Upper lobe of left lung (tissue), 6 donors: ENCODE data around the gene CALHM4. TPM values are rescaled to one million over a fixed set of nuclear protein-coding genes. Genes with fewer than 3 reads are reported as not detected.
A peak's percentile ranks its signal among the peaks of the same experiment; 100 is the strongest.

ENCODE experiments used
- ATAC-seq, 2 donors: fragments of 200-7000 bp; cut with Tn5 transposase; one replicate each; pipeline ENCODE4 v1.9.1; 2022; ENCODE audit warnings: mild to moderate bottlenecking in 2 of 2, moderate library complexity in 2 of 2; ENCODE audit not compliant: low FRiP score in 2 of 2
- DNase-seq, 2 donors: peaks; one replicate each; pipeline ENCODE4 v3.0.0-alpha.2; 2019 to 2020
- H3K27ac ChIP-seq, 4 donors: fragments of 200-600 bp; sonication (generic); one replicate each; pipeline ENCODE4 v1.5.1; 2016 to 2019
- H3K27me3 ChIP-seq, 4 donors: fragments of 200-600 bp; sonication (generic); one replicate each; pipeline ENCODE4 v1.5.1; 2017 to 2019
- H3K36me3 ChIP-seq, 4 donors: fragments of 200-600 bp; sonication (generic); one replicate each; pipeline ENCODE4 v1.5.1; 2016 to 2019
- H3K4me1 ChIP-seq, 4 donors: fragments of 200-600 bp; sonication (generic); one replicate each; pipeline ENCODE4 v1.5.1; 2018 to 2019
- H3K4me3 ChIP-seq, 4 donors: fragments of 200-600 bp; sonication (generic); one replicate each; pipeline ENCODE4 v1.5.1; 2017 to 2019; ENCODE audit warnings: mild to moderate bottlenecking in 2 of 4, moderate library complexity in 1 of 4
- H3K9me3 ChIP-seq, 4 donors: fragments of 200-600 bp; sonication (generic); one replicate each; pipeline ENCODE4 v1.5.1; 2018 to 2019
- EP300 ChIP-seq, 4 donors: sonication (generic); formaldehyde crosslinking; IDR thresholded peaks; one replicate each; pipeline ENCODE4 v1.5.1; 2017; ENCODE audit warnings: antibody characterized with exemption in 4 of 4, control low read depth in 2 of 4
- POLR2A ChIP-seq, 4 donors: fragments of 450-650 bp; IDR thresholded peaks; one replicate each; pipeline ENCODE4 v1.5.1; 2016 to 2017; ENCODE audit warnings: antibody characterized with exemption in 4 of 4, mild to moderate bottlenecking in 2 of 4
- POLR2AphosphoS5 ChIP-seq, 2 donors: sonication (generic); formaldehyde crosslinking; IDR thresholded peaks; one replicate each; pipeline ENCODE4 v1.5.1; 2017; ENCODE audit warnings: antibody characterized with exemption in 2 of 2
- WGBS, 2 donors: methylation state at CpG; one replicate each; pipeline ENCODE4 v1.1.5; 2017 to 2018; 5-methylcytosine and 5-hydroxymethylcytosine counted together
- total RNA-seq, 6 donors: library from RNA; depleted of rRNA in 4 of 6; stranded (reverse); fragments of >200 nt in 4 of 6; gene quantifications; one replicate each; pipeline versions ENCODE4 v1.1.0 to v1.2.1, GENCODE V29; 2016 to 2021
- TF ChIP-seq, protein P1 (sequence below), 6 experiments: fragments of 450-650 bp in 4 of 6; fragments of 200-600 bp in 2 of 6; sonication (generic) in 2 of 6; IDR thresholded peaks; one replicate each; pipeline ENCODE4 v1.5.1; 2016 to 2019; ENCODE audit warnings: antibody characterized with exemption in 6 of 6
- donor health status: DM: no; HTN: no; CAD: no; lungs with moderate emphysema.
- donor health status: DM: no; HTN: yes; CAD: no; lungs with severe emphysema.

The CALHM4 gene, protein sequence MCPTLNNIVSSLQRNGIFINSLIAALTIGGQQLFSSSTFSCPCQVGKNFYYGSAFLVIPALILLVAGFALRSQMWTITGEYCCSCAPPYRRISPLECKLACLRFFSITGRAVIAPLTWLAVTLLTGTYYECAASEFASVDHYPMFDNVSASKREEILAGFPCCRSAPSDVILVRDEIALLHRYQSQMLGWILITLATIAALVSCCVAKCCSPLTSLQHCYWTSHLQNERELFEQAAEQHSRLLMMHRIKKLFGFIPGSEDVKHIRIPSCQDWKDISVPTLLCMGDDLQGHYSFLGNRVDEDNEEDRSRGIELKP
- not detected for total RNA-seq

- no peaks in the 10 kb centered on the region for H3K9me3 ChIP-seq
- ATAC-seq = no peak
- TF ChIP-seq POLR2AphosphoS5 (IDR thresholded peaks at IDR 0.05) = no peak
- TF ChIP-seq POLR2A (IDR thresholded peaks at IDR 0.05) = no peak
- TF ChIP-seq EP300 (IDR thresholded peaks at IDR 0.05) = no peak
- TF ChIP-seq, protein P1, sequence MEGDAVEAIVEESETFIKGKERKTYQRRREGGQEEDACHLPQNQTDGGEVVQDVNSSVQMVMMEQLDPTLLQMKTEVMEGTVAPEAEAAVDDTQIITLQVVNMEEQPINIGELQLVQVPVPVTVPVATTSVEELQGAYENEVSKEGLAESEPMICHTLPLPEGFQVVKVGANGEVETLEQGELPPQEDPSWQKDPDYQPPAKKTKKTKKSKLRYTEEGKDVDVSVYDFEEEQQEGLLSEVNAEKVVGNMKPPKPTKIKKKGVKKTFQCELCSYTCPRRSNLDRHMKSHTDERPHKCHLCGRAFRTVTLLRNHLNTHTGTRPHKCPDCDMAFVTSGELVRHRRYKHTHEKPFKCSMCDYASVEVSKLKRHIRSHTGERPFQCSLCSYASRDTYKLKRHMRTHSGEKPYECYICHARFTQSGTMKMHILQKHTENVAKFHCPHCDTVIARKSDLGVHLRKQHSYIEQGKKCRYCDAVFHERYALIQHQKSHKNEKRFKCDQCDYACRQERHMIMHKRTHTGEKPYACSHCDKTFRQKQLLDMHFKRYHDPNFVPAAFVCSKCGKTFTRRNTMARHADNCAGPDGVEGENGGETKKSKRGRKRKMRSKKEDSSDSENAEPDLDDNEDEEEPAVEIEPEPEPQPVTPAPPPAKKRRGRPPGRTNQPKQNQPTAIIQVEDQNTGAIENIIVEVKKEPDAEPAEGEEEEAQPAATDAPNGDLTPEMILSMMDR (IDR thresholded peaks at IDR 0.05) = no peak
- no peak within 1 kb of the TSS for H3K4me3 ChIP-seq
- H3K36me3 ChIP-seq = no peaks in the 10 kb centered on the region
- DNase-seq = no peak
- peaks cover 0 to 7% (median 3%) of the 10 kb centered on the region in 4 donors for H3K4me1 ChIP-seq
- H3K27me3 ChIP-seq = no peaks in the 10 kb centered on the region
- no peak within 1 kb of the TSS for H3K27ac ChIP-seq
Measured at GRCh38 chr6:116553451-116553850, at the start of gene CALHM4. CALHM4 (plus strand) TSS chr6:116553751; CDS start chr6:116553794, 43 bp downstream.

- H3K9me3 ChIP-seq = no peaks in the 10 kb centered on the region
- DNase-seq (no peak), ATAC-seq (no peak)
- H3K27me3 ChIP-seq = no peaks in the 10 kb centered on the region
- TF ChIP-seq EP300 (IDR thresholded peaks at IDR 0.05) (no peak), POLR2AphosphoS5 (IDR thresholded peaks at IDR 0.05) (no peak), POLR2A (IDR thresholded peaks at IDR 0.05) (no peak)
- TF ChIP-seq, protein P1 (IDR thresholded peaks at IDR 0.05) = no peak
- 83 to 88% methylated on average over 3 of the region's 3 CpGs for WGBS, 2 donors
- no peaks in the 10 kb centered on the region for H3K36me3 ChIP-seq
- no peak overlapping the region for H3K4me3 ChIP-seq
- H3K4me1 ChIP-seq = no peaks in the 10 kb centered on the region
- no peak overlapping the region for H3K27ac ChIP-seq
Measured at GRCh38 chr6:116507324-116507723, 46.2 kb upstream of the CALHM4 start.

DNA sequence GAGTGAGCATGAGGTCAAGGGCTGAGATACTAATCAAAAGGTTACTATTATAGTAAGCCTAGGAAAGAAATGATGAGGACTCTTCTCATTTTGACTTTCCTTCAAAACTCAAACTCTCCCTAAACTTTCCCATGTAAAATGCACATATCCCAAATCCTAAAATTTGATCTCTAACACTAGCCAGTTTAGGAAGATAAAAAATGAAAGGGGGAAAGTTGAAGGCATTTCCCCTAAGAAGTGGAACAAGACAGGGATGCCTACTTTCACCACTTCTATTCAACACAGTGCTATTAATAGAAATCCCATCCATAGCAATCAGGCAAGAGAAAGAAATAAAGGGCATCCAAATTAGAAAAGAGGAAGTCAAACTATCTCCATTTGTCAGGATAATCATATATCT, 45.0 kb upstream of the CALHM4 start:
- Histone ChIP-seq H3K27me3 (no peaks in the 10 kb centered on the region), H3K27ac (no peak overlapping the region), H3K4me3 (no peak overlapping the region), H3K9me3 (no peaks in the 10 kb centered on the region), H3K4me1 (peaks cover under 1 to 10% (median 4%) of the 10 kb centered on the region in 4 donors), H3K36me3 (no peaks in the 10 kb centered on the region)
- DNase-seq = no peak
- TF ChIP-seq POLR2A (IDR thresholded peaks at IDR 0.05) (no peak), EP300 (IDR thresholded peaks at IDR 0.05) (no peak), POLR2AphosphoS5 (IDR thresholded peaks at IDR 0.05) (no peak)
- TF ChIP-seq, protein P1 (IDR thresholded peaks at IDR 0.05) = no peak
- no peak for ATAC-seq

DNA sequence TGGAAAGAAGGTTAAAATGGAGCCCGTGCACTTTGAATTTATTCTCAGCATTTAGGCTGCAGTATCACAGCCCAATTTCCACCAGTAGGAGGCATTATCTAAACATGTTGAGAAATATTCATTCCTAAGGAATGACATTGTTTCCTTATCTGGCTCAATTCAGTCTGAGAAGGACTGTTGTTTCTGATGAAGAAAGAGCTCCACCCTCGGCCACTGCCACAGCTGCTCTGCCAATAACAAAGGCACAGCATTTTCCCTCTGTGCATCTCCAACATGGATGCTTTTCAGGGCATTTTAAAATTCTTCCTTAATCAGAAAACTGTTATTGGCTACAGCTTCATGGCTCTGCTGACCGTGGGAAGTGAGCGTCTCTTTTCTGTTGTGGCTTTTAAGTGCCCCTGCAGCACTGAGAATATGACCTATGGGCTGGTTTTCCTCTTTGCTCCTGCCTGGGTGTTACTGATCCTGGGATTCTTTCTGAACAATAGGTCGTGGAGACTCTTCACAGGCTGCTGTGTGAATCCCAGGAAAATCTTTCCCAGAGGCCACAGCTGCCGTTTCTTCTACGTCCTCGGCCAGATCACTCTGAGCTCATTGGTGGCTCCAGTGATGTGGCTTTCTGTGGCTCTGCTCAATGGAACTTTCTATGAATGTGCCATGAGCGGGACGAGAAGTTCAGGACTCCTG, 42.0 kb upstream of the CALHM4 start, which contains the start of gene CALHM5:
TSS of gene CALHM5 (plus strand) at position 216 of the 687 bp plus-strand sequence. CDS start at position 274, 58 bp downstream.
- WGBS, 2 donors = 43 to 46% methylated on average over 10 of the region's 10 CpGs
- H3K27ac ChIP-seq = peak within 1 kb of the TSS; percentile 79 to 91 (median 84)
- DNase-seq (peak in 1 of 2 donors; percentile 34), ATAC-seq (peak; percentile 72 to 94)
- peaks cover 0 to 6% (median 2%) of the 10 kb centered on the region in 4 donors for H3K36me3 ChIP-seq
- no peaks in the 10 kb centered on the region for H3K27me3 ChIP-seq
- peak within 1 kb of the TSS; percentile 30 to 47 (median 40) for H3K4me3 ChIP-seq
- peaks cover 6 to 17% (median 6%) of the 10 kb centered on the region in 4 donors for H3K4me1 ChIP-seq
- H3K9me3 ChIP-seq = no peaks in the 10 kb centered on the region
- TF ChIP-seq POLR2AphosphoS5 (IDR thresholded peaks at IDR 0.05) (peak; percentile 33 to 50), EP300 (IDR thresholded peaks at IDR 0.05) (no peak)
- TF ChIP-seq, protein P1 (IDR thresholded peaks at IDR 0.05) = peak; percentile 60 to 76 (median 73)
